ENCODE measurements around the gene TRPV2. TPM values are rescaled to one million over a fixed set of nuclear protein-coding genes. Genes with fewer than 3 reads are reported as not detected.

TRPV2 gene
- total RNA-seq, 1 donor from 2014 or later: 8.4 TPM

GRCh38 chr17:16471295-16471694 lies 55.9 kb downstream of the TRPV2 start:
- Histone ChIP-seq H3K27ac (ENCODE audit: low read depth, low read length) (no peak overlapping the region), H3K9ac (ENCODE audit: low read depth in 1 of 3, low read length in 3 of 3) (no peak overlapping the region), H3K4me3 (ENCODE audit: low read length in 3 of 3) (no peak overlapping the region), H3K27me3 (ENCODE audit: control insufficient read depth in 3 of 3, insufficient read depth in 3 of 3, low read length in 3 of 3) (peaks cover 0 to 26% (median 3%) of the 10 kb centered on the region in 3 donors), H3K9me3 (ENCODE audit: control insufficient read depth in 3 of 3, low read length in 3 of 3) (no peaks in the 10 kb centered on the region), H3K4me1 (ENCODE audit: control insufficient read depth in 3 of 3, insufficient read depth in 3 of 3, low read length in 3 of 3) (peaks cover 11 to 19% (median 16%) of the 10 kb centered on the region in 3 donors), H3K36me3 (ENCODE audit: control insufficient read depth in 3 of 3, insufficient read depth in 3 of 3, low read length in 3 of 3) (no peaks in the 10 kb centered on the region)

- no peak overlapping the region for H3K27ac ChIP-seq (ENCODE audit: low read depth, low read length)
- peaks cover 0 to 26% (median 3%) of the 10 kb centered on the region in 3 donors for H3K27me3 ChIP-seq (ENCODE audit: control insufficient read depth in 3 of 3, insufficient read depth in 3 of 3, low read length in 3 of 3)
- H3K36me3 ChIP-seq (ENCODE audit: control insufficient read depth in 3 of 3, insufficient read depth in 3 of 3, low read length in 3 of 3): no peaks in the 10 kb centered on the region
- H3K4me1 ChIP-seq (ENCODE audit: control insufficient read depth in 3 of 3, insufficient read depth in 3 of 3, low read length in 3 of 3): peaks cover 13 to 21% (median 21%) of the 10 kb centered on the region in 3 donors
- H3K9me3 ChIP-seq (ENCODE audit: control insufficient read depth in 3 of 3, low read length in 3 of 3): no peaks in the 10 kb centered on the region
- no peak overlapping the region for H3K9ac ChIP-seq (ENCODE audit: low read depth in 1 of 3, low read length in 3 of 3)
- H3K4me3 ChIP-seq (ENCODE audit: low read length in 3 of 3): no peak overlapping the region
These were observed 57.2 kb downstream of the TRPV2 start for GRCh38 chr17:16472539-16472938.

- H3K27me3 ChIP-seq (ENCODE audit: control insufficient read depth in 3 of 3, insufficient read depth in 3 of 3, low read length in 3 of 3): peaks cover 0 to 26% (median 3%) of the 10 kb centered on the region in 3 donors
- H3K36me3 ChIP-seq (ENCODE audit: control insufficient read depth in 3 of 3, insufficient read depth in 3 of 3, low read length in 3 of 3): no peaks in the 10 kb centered on the region
- no peak overlapping the region for H3K9ac ChIP-seq (ENCODE audit: low read depth in 1 of 3, low read length in 3 of 3)
- H3K9me3 ChIP-seq (ENCODE audit: control insufficient read depth in 3 of 3, low read length in 3 of 3): no peaks in the 10 kb centered on the region
- peaks cover 20 to 21% (median 21%) of the 10 kb centered on the region in 3 donors for H3K4me1 ChIP-seq (ENCODE audit: control insufficient read depth in 3 of 3, insufficient read depth in 3 of 3, low read length in 3 of 3)
- no peak overlapping the region for H3K27ac ChIP-seq (ENCODE audit: low read depth, low read length)
- no peak overlapping the region for H3K4me3 ChIP-seq (ENCODE audit: low read length in 3 of 3)
These were observed 58.0 kb downstream of the TRPV2 start for GRCh38 chr17:16473044-16474011.

GRCh38 chr17:16474012-16474725 lies 58.8 kb downstream of the TRPV2 start:
- Histone ChIP-seq H3K9me3 (ENCODE audit: control insufficient read depth in 3 of 3, low read length in 3 of 3) (no peaks in the 10 kb centered on the region), H3K9ac (ENCODE audit: low read depth in 1 of 3, low read length in 3 of 3) (no peak overlapping the region), H3K36me3 (ENCODE audit: control insufficient read depth in 3 of 3, insufficient read depth in 3 of 3, low read length in 3 of 3) (no peaks in the 10 kb centered on the region), H3K4me1 (ENCODE audit: control insufficient read depth in 3 of 3, insufficient read depth in 3 of 3, low read length in 3 of 3) (peaks cover 21 to 22% (median 21%) of the 10 kb centered on the region in 3 donors), H3K4me3 (ENCODE audit: low read length in 3 of 3) (no peak overlapping the region), H3K27me3 (ENCODE audit: control insufficient read depth in 3 of 3, insufficient read depth in 3 of 3, low read length in 3 of 3) (peaks cover 0 to 26% (median 3%) of the 10 kb centered on the region in 3 donors), H3K27ac (ENCODE audit: low read depth, low read length) (no peak overlapping the region)

- H3K4me3 ChIP-seq (ENCODE audit: low read length in 3 of 3): no peak overlapping the region
- H3K36me3 ChIP-seq (ENCODE audit: control insufficient read depth in 3 of 3, insufficient read depth in 3 of 3, low read length in 3 of 3): no peaks in the 10 kb centered on the region
- H3K27ac ChIP-seq (ENCODE audit: low read depth, low read length): no peak overlapping the region
- H3K9ac ChIP-seq (ENCODE audit: low read depth in 1 of 3, low read length in 3 of 3): no peak overlapping the region
- H3K27me3 ChIP-seq (ENCODE audit: control insufficient read depth in 3 of 3, insufficient read depth in 3 of 3, low read length in 3 of 3): peaks cover 0 to 21% (median 3%) of the 10 kb centered on the region in 3 donors
- peaks cover 13 to 17% (median 16%) of the 10 kb centered on the region in 3 donors for H3K4me1 ChIP-seq (ENCODE audit: control insufficient read depth in 3 of 3, insufficient read depth in 3 of 3, low read length in 3 of 3)
- no peaks in the 10 kb centered on the region for H3K9me3 ChIP-seq (ENCODE audit: control insufficient read depth in 3 of 3, low read length in 3 of 3)
These were observed 59.9 kb downstream of the TRPV2 start for GRCh38 chr17:16475179-16475704.

- H3K27ac ChIP-seq (ENCODE audit: low read depth, low read length): peak overlapping the region; percentile 47
- peaks cover 5 to 11% (median 6%) of the 10 kb centered on the region in 3 donors for H3K4me1 ChIP-seq (ENCODE audit: control insufficient read depth in 3 of 3, insufficient read depth in 3 of 3, low read length in 3 of 3)
- peak overlapping the region in 1 of 3 donors; percentile 25 for H3K9ac ChIP-seq (ENCODE audit: low read depth in 1 of 3, low read length in 3 of 3)
These were observed 61.9 kb downstream of the TRPV2 start for GRCh38 chr17:16477255-16477654.

GRCh38 chr17:16477666-16478065 lies 62.3 kb downstream of the TRPV2 start:
- H3K9me3 ChIP-seq (ENCODE audit: control insufficient read depth in 3 of 3, low read length in 3 of 3): no peaks in the 10 kb centered on the region
- no peak overlapping the region for H3K4me3 ChIP-seq (ENCODE audit: low read length in 3 of 3)
- H3K9ac ChIP-seq (ENCODE audit: low read depth in 1 of 3, low read length in 3 of 3): peak overlapping the region in 1 of 3 donors; percentile 25
- peaks cover 0 to 9% (median 0%) of the 10 kb centered on the region in 3 donors for H3K27me3 ChIP-seq (ENCODE audit: control insufficient read depth in 3 of 3, insufficient read depth in 3 of 3, low read length in 3 of 3)
- H3K36me3 ChIP-seq (ENCODE audit: control insufficient read depth in 3 of 3, insufficient read depth in 3 of 3, low read length in 3 of 3): no peaks in the 10 kb centered on the region
- peaks cover 5 to 11% (median 6%) of the 10 kb centered on the region in 3 donors for H3K4me1 ChIP-seq (ENCODE audit: control insufficient read depth in 3 of 3, insufficient read depth in 3 of 3, low read length in 3 of 3)
- H3K27ac ChIP-seq (ENCODE audit: low read depth, low read length): peak overlapping the region; percentile 47

More at GRCh38 chr17:16477255-16477654, 61.9 kb downstream of the TRPV2 start:
- peaks cover 0 to 10% (median 1%) of the 10 kb centered on the region in 3 donors for H3K27me3 ChIP-seq (ENCODE audit: control insufficient read depth in 3 of 3, insufficient read depth in 3 of 3, low read length in 3 of 3)
- no peak overlapping the region for H3K4me3 ChIP-seq (ENCODE audit: low read length in 3 of 3)
- H3K36me3 ChIP-seq (ENCODE audit: control insufficient read depth in 3 of 3, insufficient read depth in 3 of 3, low read length in 3 of 3): no peaks in the 10 kb centered on the region
- no peaks in the 10 kb centered on the region for H3K9me3 ChIP-seq (ENCODE audit: control insufficient read depth in 3 of 3, low read length in 3 of 3)

DNA sequence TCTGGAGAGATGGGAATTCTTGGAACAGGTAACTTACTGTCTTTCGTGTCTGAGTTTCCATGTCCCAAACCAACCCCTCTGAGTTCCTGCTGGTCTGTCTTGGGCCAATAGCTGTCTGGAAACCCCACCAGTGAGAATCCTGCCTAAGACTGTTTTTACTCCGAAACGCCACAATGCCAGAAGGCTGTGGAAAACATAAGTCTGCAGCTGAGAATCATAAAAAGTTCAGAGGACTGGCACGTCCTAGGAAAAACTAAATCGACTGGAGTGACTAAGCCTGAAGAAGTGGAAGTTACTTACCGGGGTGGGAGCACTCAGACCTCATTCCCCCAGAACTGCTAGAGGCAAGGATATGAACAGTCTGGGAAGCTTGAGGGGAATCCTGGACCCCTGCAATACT lies 63.3 kb downstream of the TRPV2 start:
- Histone ChIP-seq H3K27ac (ENCODE audit: low read depth, low read length) (peak overlapping the region; percentile 51), H3K4me1 (ENCODE audit: control insufficient read depth in 3 of 3, insufficient read depth in 3 of 3, low read length in 3 of 3) (peaks cover 5 to 11% (median 6%) of the 10 kb centered on the region in 3 donors), H3K4me3 (ENCODE audit: low read length in 3 of 3) (no peak overlapping the region)

DNA sequence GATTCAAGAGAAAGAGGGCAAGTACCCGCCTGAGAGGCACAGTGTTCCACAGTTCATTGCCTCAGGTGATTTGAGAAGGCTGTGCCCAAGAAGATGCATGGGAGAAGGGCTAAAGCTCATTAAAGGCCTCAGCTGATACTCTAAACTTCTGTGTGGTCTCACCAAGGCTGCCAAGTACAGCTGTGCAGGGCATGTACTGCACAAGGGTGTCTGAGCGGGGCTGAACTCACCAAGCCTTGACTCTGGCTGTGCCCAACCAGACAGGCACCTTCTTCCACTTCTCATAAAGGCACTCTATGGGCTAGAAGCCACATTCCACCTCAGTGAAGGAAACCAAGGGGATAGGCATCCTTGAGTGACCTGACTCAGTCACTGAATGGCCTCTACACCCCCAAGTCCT lies 63.9 kb downstream of the TRPV2 start:
- Histone ChIP-seq H3K27ac (ENCODE audit: low read depth, low read length) (peak overlapping the region; percentile 47), H3K36me3 (ENCODE audit: control insufficient read depth in 3 of 3, insufficient read depth in 3 of 3, low read length in 3 of 3) (no peaks in the 10 kb centered on the region), H3K4me3 (ENCODE audit: low read length in 3 of 3) (no peak overlapping the region), H3K4me1 (ENCODE audit: control insufficient read depth in 3 of 3, insufficient read depth in 3 of 3, low read length in 3 of 3) (peaks cover 5 to 11% (median 6%) of the 10 kb centered on the region in 3 donors), H3K9me3 (ENCODE audit: control insufficient read depth in 3 of 3, low read length in 3 of 3) (no peaks in the 10 kb centered on the region), H3K9ac (ENCODE audit: low read depth in 1 of 3, low read length in 3 of 3) (no peak overlapping the region), H3K27me3 (ENCODE audit: control insufficient read depth in 3 of 3, insufficient read depth in 3 of 3, low read length in 3 of 3) (peaks cover 0 to 6% (median 0%) of the 10 kb centered on the region in 3 donors)

More for the DNA sequence above, 63.3 kb downstream of the TRPV2 start:
- Histone ChIP-seq H3K36me3 (ENCODE audit: control insufficient read depth in 3 of 3, insufficient read depth in 3 of 3, low read length in 3 of 3) (no peaks in the 10 kb centered on the region), H3K9me3 (ENCODE audit: control insufficient read depth in 3 of 3, low read length in 3 of 3) (no peaks in the 10 kb centered on the region), H3K9ac (ENCODE audit: low read depth in 1 of 3, low read length in 3 of 3) (peak overlapping the region in 1 of 3 donors; percentile 8), H3K27me3 (ENCODE audit: control insufficient read depth in 3 of 3, insufficient read depth in 3 of 3, low read length in 3 of 3) (peaks cover 0 to 7% (median 0%) of the 10 kb centered on the region in 3 donors)
